Measurements from ENCODE around the gene INSR. TPM values are rescaled to one million over a fixed set of nuclear protein-coding genes. Genes with fewer than 3 reads are reported as not detected.
"Not testable (repeated sequence)": the region's sequence is repeated elsewhere in the genome, so short reads cannot be mapped to it uniquely, and the experiment has no call there.

Gene INSR
- total RNA-seq, 2 donors from 2014 or later, result 81.9 to 84.9 TPM

- no peak for ATAC-seq
- intact Hi-C loops (cut with DNase I, micrococcal nuclease), result no loop called here
- DNase-seq, result no peak
These were observed 196.1 kb downstream of the INSR start for GRCh38 chr19:7098096-7098495.

GRCh38 chr19:7088999-7089398 lies 205.2 kb downstream of the INSR start:
- DNase-seq (no peak), ATAC-seq (no peak)
- intact Hi-C loops (cut with DNase I, micrococcal nuclease), result no loop called here

- intact Hi-C loops (cut with DNase I, micrococcal nuclease), result loop anchor here in 1 of 2 donors (2.0 kb wide), 1 partner anchor 37 kb away; no protein-coding TSS in a partner anchor
- ATAC-seq, result no peak
- DNase-seq, result no peak
These were observed 210.9 kb downstream of the INSR start for GRCh38 chr19:7083076-7083956.

GRCh38 chr19:7078008-7078407 lies 216.2 kb downstream of the INSR start:
- intact Hi-C loops (cut with DNase I, micrococcal nuclease), result no loop called here
- no peak for ATAC-seq
- DNase-seq, result no peak

GRCh38 chr19:7076151-7076550 lies 218.1 kb downstream of the INSR start:
- intact Hi-C loops (cut with DNase I, micrococcal nuclease), result no loop called here
- no peak for DNase-seq
- ATAC-seq, result no peak

GRCh38 chr19:7074705-7075282 lies 219.4 kb downstream of the INSR start:
- intact Hi-C loops (cut with DNase I, micrococcal nuclease), result no loop called here
- DNase-seq (no peak), ATAC-seq (no peak)

GRCh38 chr19:7072541-7072940 lies 221.7 kb downstream of the INSR start:
- intact Hi-C loops (cut with DNase I, micrococcal nuclease), result no loop called here
- ATAC-seq (no peak), DNase-seq (no peak)

GRCh38 chr19:7069904-7070226 lies 224.3 kb downstream of the INSR start:
- intact Hi-C loops (cut with DNase I, micrococcal nuclease), result no loop called here
- peak; percentile 19 for ATAC-seq
- DNase-seq, result no peak

GRCh38 chr19:7069042-7069903 lies 224.9 kb downstream of the INSR start, which contains the start of gene ZNF557:
ZNF557 (plus strand) TSS chr19:7069703; CDS start chr19:7075075, 5,372 bp downstream.
- DNase-seq (peak; percentile 99 to 100), ATAC-seq (peak; percentile 98)
- intact Hi-C loops (cut with DNase I, micrococcal nuclease), result no loop called here

- intact Hi-C loops (cut with DNase I, micrococcal nuclease), result no loop called here
- ATAC-seq, result no peak
- DNase-seq, result peak in 1 of 2 donors; percentile 8
These were observed 225.6 kb downstream of the INSR start for GRCh38 chr19:7068599-7068998.

- intact Hi-C loops (cut with DNase I, micrococcal nuclease), result no loop called here
- no peak for ATAC-seq
- DNase-seq, result no peak
These were observed 226.5 kb downstream of the INSR start for GRCh38 chr19:7067716-7068115.

GRCh38 chr19:7067122-7067521 lies 227.1 kb downstream of the INSR start:
- intact Hi-C loops (cut with DNase I, micrococcal nuclease); ATAC-seq: not testable (repeated sequence)
- peak; percentile 31 to 39 for DNase-seq

- DNase-seq (no peak), ATAC-seq (no peak)
- intact Hi-C loops (cut with DNase I, micrococcal nuclease), result no loop called here
These were observed 230.3 kb downstream of the INSR start for GRCh38 chr19:7063764-7064418.

GRCh38 chr19:7063339-7063738 lies 230.9 kb downstream of the INSR start:
- intact Hi-C loops (cut with DNase I, micrococcal nuclease), result no loop called here
- ATAC-seq (no peak), DNase-seq (no peak)

Other genes starting within 250 kb of the INSR start
- not detected for gene MBD3L2, start 245.1 kb downstream of the INSR start, total RNA-seq
- not detected for gene MBD3L3, start 235.7 kb downstream of the INSR start, total RNA-seq
- gene ZNF557, start 224.7 kb downstream of the INSR start, total RNA-seq, result 1 to 10 TPM; 7.8 to 9.6 TPM
- 100 to 1,000 TPM in 1 of 2 donors, 10 to 100 TPM in 1; 78.3 to 106 TPM for gene ARHGEF18, start 54.5 kb upstream of the INSR start, total RNA-seq
- 10 to 100 TPM in 1 of 2 donors, 1 to 10 TPM in 1; 9.0 to 10.8 TPM for gene PEX11G, start 194.6 kb upstream of the INSR start, total RNA-seq
- gene ZNF358, start 221.7 kb upstream of the INSR start, total RNA-seq, result 10 to 100 TPM; 37.8 to 56.2 TPM
- 10 to 100 TPM; 22.2 to 31.6 TPM for gene MCOLN1, start 228.2 kb upstream of the INSR start, total RNA-seq
- gene PNPLA6, start 241.3 kb upstream of the INSR start, total RNA-seq, result 100 to 1,000 TPM in 1 of 2 donors, 10 to 100 TPM in 1; 87.8 to 107 TPM

All from left colon (tissue), 2 donors.